UCSD-AML1 (cell line): ENCODE measurements around the gene SLC26A1.

ENCODE experiments used
- DNase-seq: peaks from one replicate; lab custom pipeline; 2025; ENCODE audit not compliant: unreplicated experiment; lab: John Stamatoyannopoulos, UW

SLC26A1 gene

DNA sequence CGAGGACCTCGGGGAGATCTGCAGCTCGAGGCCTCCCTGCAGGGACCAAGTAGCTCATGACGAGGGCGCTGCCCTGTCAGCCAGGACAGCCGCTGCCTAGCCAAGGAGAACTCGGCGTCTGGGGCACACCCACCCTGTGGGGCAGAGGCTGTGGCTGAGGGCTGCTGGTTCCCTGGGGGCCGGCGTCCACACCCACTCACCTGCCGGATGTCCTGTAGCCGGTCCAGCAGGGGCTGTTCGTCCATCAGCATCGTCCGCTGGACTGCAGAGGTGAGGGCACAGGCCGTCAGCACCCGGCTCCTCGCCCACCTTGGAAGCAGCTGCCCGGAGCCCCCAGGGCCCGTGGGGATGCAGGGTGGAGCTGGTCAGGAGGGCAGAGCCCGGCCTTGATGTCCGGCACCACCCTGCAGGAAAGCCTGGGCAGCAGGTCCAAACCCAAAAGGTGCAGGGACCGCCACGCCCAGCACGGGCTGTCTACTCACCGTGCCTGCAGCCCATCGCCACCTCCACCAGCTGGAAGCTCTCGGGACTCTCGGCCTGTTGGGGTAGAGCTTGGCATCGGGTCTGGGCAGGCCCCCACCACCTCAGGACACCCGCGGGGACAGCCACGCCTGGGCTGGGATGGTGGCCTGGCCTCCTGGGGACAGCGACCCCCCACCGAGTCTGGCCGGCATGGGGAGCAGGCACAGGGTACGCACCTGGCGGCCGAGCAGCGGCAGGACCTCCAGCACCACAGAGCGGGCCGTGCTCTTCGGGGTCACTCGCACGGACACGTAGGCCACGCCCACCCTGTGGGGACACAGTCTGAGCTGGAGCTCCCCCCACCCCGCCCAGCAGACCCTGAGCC is 26.7 kb downstream of the SLC26A1 start:
- DNase-seq: no peak

GRCh38 chr4:965766-966134 is 27.5 kb downstream of the SLC26A1 start:
- no peak for DNase-seq

DNA sequence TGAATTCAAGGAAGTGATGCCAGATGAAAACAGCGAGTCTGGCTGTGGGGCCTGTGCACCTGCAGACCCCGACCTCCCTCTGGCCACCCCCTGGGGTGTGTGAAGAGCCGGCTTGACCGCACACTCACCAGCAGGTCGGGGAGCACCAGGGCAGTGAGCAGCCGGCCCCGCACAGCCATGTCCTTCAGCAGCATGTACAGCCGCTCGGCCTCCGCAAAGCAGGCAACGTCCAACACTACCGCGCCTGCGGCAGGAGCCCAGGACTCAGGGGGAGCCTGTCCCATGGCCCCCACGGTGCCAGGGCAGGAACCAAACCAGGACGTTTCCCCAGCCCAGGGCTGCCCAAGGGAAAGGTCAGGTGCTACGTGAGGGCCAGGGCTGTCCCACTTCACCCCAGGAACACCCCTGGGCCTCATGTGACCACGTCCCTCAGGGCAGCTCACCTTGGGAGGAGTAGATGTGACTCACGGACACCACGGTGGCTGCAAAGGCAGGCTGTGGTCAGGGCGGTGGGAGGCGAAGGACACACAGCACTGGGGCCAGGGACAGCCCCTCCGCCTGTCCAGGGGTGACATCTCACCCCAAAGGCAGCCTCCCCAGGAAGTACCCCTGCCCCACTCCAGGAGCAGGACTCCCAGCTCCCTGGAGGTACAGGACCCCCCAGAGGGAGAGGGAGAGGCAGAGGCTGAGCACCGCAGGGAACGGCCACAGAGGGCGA is 28.0 kb downstream of the SLC26A1 start:
- no peak for DNase-seq

GRCh38 chr4:964346-965025 is 28.7 kb downstream of the SLC26A1 start:
- no peak for DNase-seq

DNA sequence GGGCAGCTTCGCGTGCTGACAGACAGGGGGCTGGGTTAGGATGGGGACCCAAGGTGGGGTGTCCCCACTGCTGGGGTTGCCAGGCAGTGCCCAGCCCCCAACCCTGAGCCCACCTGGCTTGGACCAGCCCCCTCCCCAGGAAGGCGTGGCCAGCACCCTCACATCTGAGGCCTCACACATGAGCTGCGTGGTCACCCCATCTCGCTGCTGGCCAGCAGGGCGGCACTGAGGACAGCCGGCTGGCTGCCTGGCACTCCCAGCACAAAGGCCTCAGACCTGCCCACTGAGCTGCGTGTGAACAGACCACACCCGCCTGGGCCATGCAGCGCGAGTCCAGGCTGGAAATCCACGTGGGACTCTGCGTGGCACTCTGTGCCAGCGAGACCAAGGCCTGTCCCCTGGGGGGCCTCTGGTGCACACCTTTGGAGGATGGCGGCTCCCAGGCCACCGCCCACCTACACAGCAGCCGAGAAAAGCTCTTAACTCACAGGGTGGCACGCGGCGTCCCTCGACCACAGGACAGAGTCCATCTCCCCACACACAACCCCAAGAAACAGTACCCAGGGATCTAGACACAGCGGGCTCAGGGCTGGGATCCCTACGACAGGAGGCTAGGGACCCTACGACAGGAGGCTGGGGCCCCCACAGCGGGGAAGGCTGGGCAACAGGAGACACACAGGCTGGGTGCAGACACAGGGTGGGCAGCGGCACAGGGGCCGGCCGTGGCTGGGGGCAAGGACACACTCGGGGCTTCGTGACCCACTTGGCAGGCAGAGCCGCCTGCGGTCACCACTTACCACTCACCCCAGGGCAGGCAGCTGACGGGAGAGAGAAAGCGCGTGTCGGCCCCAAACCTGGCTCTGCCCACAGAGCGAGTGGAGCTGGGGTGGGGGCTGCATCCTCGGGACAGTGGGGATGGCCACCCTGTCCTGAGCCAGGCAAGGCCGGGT is 29.7 kb downstream of the SLC26A1 start:
- no peak for DNase-seq

DNA sequence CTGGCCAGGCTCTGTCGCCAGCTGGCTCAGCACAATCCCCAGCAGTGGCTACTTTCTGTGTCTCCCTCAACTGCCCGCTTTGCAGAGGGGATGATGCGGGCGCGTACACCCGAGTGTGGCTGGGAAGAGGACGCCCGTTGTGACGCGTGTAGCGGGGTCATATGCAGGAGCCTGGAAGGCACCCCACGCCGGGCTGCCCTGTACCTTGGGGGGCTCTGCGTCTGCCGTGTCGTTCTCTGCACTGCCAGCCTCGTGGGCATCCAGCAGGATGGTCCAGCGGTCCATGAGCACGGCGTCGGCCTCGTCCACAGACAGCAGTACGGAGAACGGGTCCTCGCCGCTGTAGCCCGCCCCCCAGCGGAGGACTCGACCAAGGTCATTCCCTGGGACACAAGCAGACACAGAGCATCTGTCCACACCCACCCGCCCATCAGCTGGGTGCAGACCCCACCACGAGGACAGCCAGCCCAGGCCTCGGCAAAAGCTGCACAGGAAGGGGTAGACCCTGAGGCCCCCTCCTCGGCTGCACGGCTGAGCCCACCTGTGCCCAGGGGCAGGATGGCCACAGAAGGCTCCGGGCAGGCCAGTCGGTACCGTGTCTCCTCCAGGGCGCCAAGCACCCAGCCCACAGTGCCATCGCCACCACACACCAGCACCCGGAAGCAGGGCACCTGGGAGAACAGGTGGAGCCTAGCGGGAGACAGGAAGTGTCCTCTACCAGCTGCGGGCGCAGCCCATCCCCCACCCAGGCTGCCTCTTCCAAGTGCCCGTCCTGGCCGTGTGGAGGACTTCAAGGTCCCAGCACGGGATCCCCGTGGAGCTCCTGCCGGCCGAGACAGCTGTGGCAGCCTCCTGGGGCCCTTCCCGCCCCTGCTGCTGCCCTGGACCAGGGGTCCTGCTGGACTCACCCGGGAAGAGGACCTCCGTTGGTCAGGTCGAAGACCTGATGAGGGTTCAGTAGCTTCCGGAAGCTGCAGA is 30.7 kb downstream of the SLC26A1 start:
- DNase-seq: no peak

GRCh38 chr4:961351-962230 is 31.6 kb downstream of the SLC26A1 start:
- no peak for DNase-seq

DNA sequence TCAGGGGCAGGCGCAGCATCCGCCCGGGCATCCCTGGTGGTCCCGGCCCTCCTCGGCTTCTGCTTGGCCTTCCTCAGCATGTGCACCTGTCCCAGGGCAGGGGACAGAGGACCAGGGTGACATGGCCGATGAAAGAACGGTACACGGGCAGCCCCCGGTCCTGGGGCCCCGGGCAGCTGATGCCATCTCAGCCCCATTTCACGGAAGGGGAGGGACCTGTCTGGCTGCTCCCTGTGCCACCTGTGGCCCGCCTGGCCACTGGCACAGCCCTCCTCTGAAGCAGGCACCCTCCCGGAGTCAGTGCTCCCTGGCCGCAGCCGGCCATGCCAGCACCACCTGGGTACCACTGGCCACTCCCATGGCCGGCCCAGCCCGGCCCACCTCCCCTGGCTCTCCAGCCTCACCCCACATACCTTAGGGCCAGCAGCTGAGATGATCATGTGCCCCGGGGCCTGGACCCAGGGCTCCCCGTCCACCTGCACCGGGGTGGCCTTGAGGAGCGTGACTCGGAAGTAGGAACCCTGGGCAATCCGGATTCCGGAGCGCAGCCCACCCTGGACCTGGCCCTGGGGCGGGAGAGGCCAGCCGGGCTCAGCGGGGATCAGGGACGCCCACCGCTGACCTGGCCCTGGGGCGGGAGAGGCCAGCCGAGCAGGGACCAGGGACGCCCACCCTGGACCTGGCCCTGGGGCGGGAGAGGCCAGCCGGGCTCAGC is 32.4 kb downstream of the SLC26A1 start:
- no peak for DNase-seq

DNA sequence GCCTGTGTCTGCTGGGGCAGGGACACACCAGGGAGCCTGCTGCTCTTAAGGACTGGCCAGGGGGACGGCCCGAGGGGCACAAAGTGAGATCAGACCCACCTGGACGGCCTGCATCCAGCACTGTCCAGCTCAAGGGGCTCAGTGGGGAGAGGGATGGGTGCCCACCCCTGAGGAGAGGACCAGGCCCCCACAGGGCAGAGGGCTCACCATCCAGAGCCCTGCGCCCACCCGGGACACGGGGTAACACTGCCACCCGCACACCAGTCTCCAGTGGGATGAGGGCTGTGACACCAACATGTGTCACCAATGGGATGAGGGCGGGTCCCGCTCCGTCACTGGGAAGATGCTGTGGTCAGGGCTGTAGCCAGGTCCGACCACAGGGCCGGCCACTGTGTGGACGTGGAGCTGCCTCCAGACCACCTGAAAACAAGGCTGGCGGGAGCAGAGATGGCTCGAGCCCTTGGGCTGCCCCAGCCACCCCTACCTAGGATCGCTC is 33.0 kb downstream of the SLC26A1 start:
- DNase-seq: no peak

GRCh38 chr4:959338-960139 is 33.7 kb downstream of the SLC26A1 start:
- DNase-seq: no peak

- no peak for DNase-seq
These were observed 34.4 kb downstream of the SLC26A1 start for GRCh38 chr4:958696-959337.

DNA sequence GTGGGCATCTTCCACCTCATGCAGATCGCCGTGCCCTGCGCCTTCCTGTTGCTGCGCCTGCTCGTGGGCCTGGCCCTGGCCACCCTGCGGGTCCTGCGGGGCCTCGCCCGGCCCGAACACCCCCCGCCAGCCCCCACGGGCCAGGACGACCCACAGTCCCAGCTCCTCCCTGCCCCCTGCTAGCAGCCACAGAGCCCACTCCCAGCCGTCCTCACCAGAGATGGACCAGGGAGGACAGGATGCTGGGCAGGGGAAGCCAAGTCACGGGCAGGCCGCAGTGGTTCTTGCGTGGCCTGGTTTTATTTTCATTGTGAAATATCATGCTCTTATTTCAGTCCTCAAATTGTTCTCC is 34.9 kb downstream of the SLC26A1 start:
- no peak for DNase-seq

DNA sequence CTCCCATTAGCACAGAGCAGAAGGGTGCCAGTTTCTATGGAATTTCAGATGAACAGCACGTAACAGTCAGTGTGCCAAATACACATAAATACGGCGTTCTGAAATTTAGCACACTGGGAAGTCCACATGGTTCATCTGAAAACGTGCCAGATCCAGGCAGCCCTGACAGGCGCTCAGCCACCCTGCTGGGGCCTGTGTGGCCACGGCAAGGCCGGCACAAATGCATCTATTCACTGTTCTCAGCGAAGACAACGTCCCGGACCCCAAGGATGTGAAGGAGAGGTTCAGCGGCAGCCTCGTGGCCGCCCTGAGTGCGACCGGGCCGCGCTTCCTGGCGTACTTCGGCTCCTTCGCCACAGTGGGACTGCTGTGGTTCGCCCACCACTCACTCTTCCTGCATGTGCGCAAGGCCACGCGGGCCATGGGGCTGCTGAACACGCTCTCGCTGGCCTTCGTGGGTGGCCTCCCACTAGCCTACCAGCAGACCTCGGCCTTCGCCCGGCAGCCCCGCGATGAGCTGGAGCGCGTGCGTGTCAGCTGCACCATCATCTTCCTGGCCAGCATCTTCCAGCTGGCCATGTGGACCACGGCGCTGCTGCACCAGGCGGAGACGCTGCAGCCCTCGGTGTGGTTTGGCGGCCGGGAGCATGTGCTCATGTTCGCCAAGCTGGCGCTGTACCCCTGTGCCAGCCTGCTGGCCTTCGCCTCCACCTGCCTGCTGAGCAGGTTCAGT is 35.5 kb downstream of the SLC26A1 start:
- DNase-seq: no peak

- no peak for DNase-seq
These were observed 36.0 kb downstream of the SLC26A1 start for GRCh38 chr4:957231-957580.

DNA sequence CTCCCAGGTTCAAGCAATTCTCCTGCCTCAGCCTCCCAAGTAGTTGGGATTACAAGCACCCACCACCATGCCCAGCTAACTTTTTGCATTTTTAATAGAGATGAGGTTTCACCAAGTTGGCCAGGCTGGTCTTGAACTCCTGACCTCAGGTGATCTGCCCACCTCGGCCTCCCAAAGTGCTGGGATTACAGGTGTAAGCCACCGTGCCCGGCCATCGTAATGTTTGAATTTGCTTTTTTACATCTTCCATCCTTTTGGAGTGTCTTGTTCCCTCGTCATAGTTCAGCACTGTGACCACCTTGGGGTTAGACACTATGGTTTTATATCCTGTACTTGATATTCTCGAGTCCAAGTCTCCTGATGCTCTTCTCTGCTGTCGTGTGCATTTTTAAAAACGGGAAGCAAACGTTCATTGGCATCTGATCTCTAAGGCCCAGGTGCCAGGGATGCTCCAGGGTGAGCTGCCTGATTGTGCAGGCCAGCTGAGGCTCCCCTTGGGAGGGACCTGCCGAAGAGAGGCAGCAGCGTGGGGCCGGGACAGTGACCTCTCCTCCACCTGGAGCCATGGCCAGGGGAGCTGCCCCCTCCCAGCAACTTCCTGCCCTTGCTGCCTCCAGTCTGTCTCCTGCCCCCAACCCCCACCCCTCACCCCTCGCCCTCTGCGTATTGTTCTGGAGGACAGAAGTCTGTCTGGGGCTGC is 36.5 kb downstream of the SLC26A1 start:
- DNase-seq: no peak
